Posterior cingulate gyrus (tissue), 11 donors: ENCODE measurements around the gene EGR2.

ENCODE experiments used
- DNase-seq, 10 donors: peaks; one replicate each; pipeline versions ENCODE4 v3.0.0 to v3.0.0-alpha.2; 2020 to 2021; ENCODE audit warnings: mixed read lengths in 3 of 10
- intact Hi-C: fragments of 100-400 bp; cut with DNase I; formaldehyde crosslinking; loops from one replicate; pipeline ENCODE4 v1.15.1; 2023

EGR2 gene

GRCh38 chr10:62819141-62819920 is 3.2 kb upstream of the EGR2 start:
- intact Hi-C loops: loop anchor here (2.0 to 10.0 kb wide), 5 partner anchors 155 to 377 kb away; no protein-coding TSS in a partner anchor
- DNase-seq: no peak

- DNase-seq: peak in 7 of 10 donors; percentile 11 to 91 (median 54)
- intact Hi-C loops: loop anchor here (1.0 to 10.0 kb wide), 6 partner anchors 13 to 376 kb away; no protein-coding TSS in a partner anchor
These were observed 2.4 kb upstream of the EGR2 start for GRCh38 chr10:62818426-62819011.

GRCh38 chr10:62817766-62818425 is 1.7 kb upstream of the EGR2 start:
- intact Hi-C loops: loop anchor here (1.0 to 10.0 kb wide), 6 partner anchors 13 to 376 kb away; no protein-coding TSS in a partner anchor
- peak in 7 of 10 donors; percentile 30 to 92 (median 71) for DNase-seq

GRCh38 chr10:62817121-62817765 is 1.1 kb upstream of the EGR2 start:
- intact Hi-C loops: loop anchor here (5.0 to 10.0 kb wide), 4 partner anchors 152 to 375 kb away; no protein-coding TSS in a partner anchor
- peak in 8 of 10 donors; percentile 18 to 91 (median 48) for DNase-seq

- intact Hi-C loops: loop anchor here (5.0 to 10.0 kb wide), 4 partner anchors 151 to 374 kb away; no protein-coding TSS in a partner anchor
- DNase-seq: no peak
These were observed 163 bp downstream of the EGR2 start for GRCh38 chr10:62816076-62816330.

GRCh38 chr10:62815381-62816075 is 638 bp downstream of the EGR2 start:
- intact Hi-C loops: loop anchor here (5.0 to 10.0 kb wide), 4 partner anchors 151 to 373 kb away; no protein-coding TSS in a partner anchor
- peak in 3 of 10 donors; percentile 67 to 83 (median 82) for DNase-seq

GRCh38 chr10:62814756-62815380 is 1.3 kb downstream of the EGR2 start:
- peak in 4 of 10 donors; percentile 13 to 85 (median 78) for DNase-seq
- intact Hi-C loops: loop anchor here (5.0 to 10.0 kb wide), 4 partner anchors 150 to 373 kb away; no protein-coding TSS in a partner anchor

GRCh38 chr10:62813981-62814380 is 2.2 kb downstream of the EGR2 start:
- intact Hi-C loops: loop anchor here (10.0 kb wide), 2 partner anchors 149 to 271 kb away; no protein-coding TSS in a partner anchor
- DNase-seq: peak in 1 of 10 donors; percentile 68

GRCh38 chr10:62813453-62813852 is 2.7 kb downstream of the EGR2 start:
- no peak for DNase-seq
- intact Hi-C loops: loop anchor here (10.0 kb wide), 2 partner anchors 149 to 271 kb away; no protein-coding TSS in a partner anchor

- peak in 1 of 10 donors; percentile 67 for DNase-seq
- intact Hi-C loops: loop anchor here (10.0 kb wide), 2 partner anchors 148 to 272 kb away; no protein-coding TSS in a partner anchor
These were observed 3.3 kb downstream of the EGR2 start for GRCh38 chr10:62812672-62813439.

GRCh38 chr10:62811159-62811875 is 4.8 kb downstream of the EGR2 start:
- no peak for DNase-seq
- intact Hi-C loops: loop anchor here (10.0 kb wide), 2 partner anchors 147 to 273 kb away; no protein-coding TSS in a partner anchor

GRCh38 chr10:62810156-62810902 is 5.8 kb downstream of the EGR2 start:
- intact Hi-C loops: loop anchor here (10.0 kb wide), 2 partner anchors 146 to 274 kb away; no protein-coding TSS in a partner anchor
- DNase-seq: no peak

- no peak for DNase-seq
- intact Hi-C loops: loop anchor here (10.0 kb wide), 2 partner anchors 329 to 431 kb away; partner anchors contain the start of genes NRBF2 and ZNF365
These were observed 9.9 kb downstream of the EGR2 start for GRCh38 chr10:62806251-62806650.

- intact Hi-C loops: loop anchor here (1.0 to 10.0 kb wide), 3 partner anchors 13 to 431 kb away; partner anchors contain the start of genes NRBF2 and ZNF365
- peak in 5 of 10 donors; percentile 22 to 90 (median 62) for DNase-seq
These were observed 10.7 kb downstream of the EGR2 start for GRCh38 chr10:62805231-62806099.
